Fibroblast of skin of back (primary cell): ENCODE results near the gene UACA. TPM values are rescaled to one million over a fixed set of nuclear protein-coding genes. Genes with fewer than 3 reads are reported as not detected.
"Not testable (repeated sequence)": the region's sequence is repeated elsewhere in the genome, so short reads cannot be mapped to it uniquely, and the experiment has no call there.

Source experiments
- DNase-seq: peaks from one replicate; pipeline ENCODE4 v3.0.0-alpha.2; 2013
- polyA plus RNA-seq, 2 experiments: library from polyadenylated mRNA; unstranded; fragments of 120-200 nt; gene quantifications; one replicate each; pipeline ENCODE4 v1.2.1, GENCODE V29; 2013; ENCODE audit not compliant: insufficient read length in 2 of 2

The UACA gene, protein sequence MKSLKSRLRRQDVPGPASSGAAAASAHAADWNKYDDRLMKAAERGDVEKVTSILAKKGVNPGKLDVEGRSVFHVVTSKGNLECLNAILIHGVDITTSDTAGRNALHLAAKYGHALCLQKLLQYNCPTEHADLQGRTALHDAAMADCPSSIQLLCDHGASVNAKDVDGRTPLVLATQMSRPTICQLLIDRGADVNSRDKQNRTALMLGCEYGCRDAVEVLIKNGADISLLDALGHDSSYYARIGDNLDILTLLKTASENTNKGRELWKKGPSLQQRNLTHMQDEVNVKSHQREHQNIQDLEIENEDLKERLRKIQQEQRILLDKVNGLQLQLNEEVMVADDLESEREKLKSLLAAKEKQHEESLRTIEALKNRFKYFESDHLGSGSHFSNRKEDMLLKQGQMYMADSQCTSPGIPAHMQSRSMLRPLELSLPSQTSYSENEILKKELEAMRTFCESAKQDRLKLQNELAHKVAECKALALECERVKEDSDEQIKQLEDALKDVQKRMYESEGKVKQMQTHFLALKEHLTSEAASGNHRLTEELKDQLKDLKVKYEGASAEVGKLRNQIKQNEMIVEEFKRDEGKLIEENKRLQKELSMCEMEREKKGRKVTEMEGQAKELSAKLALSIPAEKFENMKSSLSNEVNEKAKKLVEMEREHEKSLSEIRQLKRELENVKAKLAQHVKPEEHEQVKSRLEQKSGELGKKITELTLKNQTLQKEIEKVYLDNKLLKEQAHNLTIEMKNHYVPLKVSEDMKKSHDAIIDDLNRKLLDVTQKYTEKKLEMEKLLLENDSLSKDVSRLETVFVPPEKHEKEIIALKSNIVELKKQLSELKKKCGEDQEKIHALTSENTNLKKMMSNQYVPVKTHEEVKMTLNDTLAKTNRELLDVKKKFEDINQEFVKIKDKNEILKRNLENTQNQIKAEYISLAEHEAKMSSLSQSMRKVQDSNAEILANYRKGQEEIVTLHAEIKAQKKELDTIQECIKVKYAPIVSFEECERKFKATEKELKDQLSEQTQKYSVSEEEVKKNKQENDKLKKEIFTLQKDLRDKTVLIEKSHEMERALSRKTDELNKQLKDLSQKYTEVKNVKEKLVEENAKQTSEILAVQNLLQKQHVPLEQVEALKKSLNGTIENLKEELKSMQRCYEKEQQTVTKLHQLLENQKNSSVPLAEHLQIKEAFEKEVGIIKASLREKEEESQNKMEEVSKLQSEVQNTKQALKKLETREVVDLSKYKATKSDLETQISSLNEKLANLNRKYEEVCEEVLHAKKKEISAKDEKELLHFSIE (N-terminal part only)
- polyA plus RNA-seq (2013, experiment 1 of 2; ENCODE audit: insufficient read length), result 135 TPM
- polyA plus RNA-seq (2013, experiment 2 of 2; ENCODE audit: insufficient read length), result 154 TPM

GRCh38 chr15:70763120-70763949 is at the start of gene UACA:
UACA (minus strand) TSS chr15:70763558; CDS start chr15:70763407, 151 bp downstream.
- DNase-seq, result peak; percentile 97

DNA sequence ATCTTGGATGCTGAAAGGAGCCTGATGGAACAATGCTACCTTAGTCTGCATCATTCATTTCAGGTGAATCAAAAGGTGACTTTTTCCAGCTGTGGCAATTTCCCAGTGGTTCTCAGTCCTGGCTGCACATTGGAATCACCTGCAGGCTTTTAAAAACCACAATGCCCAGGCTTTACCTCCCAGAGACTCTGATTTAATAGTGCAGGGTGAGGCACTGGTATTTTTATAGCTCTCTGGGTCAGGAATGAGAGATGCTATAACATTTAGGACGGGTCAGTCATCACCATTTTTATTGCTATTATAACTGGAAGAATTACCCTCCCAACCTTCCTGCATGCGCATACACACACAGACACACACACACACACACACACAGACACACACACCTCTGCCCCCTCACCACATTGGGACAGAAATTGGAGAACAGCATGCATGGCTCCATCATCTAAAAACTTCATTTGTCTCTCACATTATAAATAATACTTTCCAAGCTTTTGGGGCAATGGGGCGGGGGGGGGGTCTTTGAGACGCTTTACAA is 49.5 kb upstream of the UACA start:
- no peak for DNase-seq

DNA sequence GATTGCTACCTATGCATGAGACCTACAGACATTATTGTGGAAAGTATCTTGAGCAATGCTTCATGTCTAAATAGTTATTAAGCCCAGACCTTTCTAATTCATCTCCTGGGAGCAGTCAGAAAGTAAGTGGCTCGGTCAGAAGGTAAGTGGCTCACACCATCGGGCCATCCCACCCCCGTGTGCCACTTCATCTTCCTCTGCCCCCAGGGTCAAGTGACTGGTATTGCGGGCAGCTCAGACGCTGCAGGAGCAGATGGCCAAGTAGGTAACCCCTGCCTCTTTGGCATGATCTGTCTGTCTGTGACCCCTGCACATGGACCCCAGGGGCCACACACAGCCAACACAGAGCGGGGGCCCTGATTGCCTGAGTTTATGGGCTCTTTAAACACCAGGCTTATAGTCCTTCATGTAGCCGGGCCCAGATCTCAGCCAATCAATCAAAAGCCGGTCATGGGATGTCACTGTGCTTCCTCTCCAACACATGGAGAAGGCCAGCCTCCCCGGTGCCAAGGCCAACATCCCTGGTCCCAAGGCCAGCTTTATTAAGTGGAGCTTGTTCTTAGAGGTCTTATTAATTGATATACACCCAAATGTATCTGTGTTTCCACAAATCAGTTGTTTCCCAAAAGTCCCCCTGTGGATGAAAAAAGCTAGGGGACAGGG is 47.7 kb upstream of the UACA start:
- no peak for DNase-seq

DNA sequence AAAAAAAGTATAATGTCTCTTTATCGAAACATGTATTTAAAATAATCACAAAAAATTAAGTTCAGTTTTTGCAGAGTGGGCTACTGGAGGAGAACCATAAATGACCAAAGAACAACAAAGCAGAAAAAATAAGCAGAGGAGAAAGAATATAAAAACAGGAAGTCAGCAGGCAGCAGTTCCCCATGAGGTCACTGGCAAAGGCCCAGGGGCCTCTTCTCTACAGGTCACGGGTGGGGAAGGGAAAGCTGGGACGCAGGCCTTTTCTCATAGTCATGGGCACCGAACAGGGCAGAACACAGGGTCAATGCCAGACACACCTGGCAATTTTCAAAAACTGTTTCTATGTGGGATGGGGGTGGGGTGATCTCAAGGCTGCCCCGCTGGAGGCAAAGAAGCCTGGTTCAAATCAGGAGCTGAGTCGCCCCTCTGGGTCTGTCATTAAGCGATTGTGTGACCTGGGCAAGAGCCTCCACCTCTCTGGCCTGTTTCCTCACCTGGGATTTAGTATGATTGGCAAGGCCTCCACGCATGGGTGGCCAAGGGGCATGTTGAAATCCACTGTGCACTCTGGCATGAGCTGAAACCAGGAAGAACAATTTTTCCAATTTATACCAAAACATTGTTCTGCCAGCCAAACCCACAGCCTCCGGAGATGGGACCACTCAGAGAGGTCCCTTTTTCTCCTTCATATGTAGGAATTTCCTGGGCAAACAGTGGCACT is 43.8 kb upstream of the UACA start:
- no peak for DNase-seq

- DNase-seq, result not testable (repeated sequence)
Measured at GRCh38 chr15:70804388-70804787, 41.0 kb upstream of the UACA start.

DNA sequence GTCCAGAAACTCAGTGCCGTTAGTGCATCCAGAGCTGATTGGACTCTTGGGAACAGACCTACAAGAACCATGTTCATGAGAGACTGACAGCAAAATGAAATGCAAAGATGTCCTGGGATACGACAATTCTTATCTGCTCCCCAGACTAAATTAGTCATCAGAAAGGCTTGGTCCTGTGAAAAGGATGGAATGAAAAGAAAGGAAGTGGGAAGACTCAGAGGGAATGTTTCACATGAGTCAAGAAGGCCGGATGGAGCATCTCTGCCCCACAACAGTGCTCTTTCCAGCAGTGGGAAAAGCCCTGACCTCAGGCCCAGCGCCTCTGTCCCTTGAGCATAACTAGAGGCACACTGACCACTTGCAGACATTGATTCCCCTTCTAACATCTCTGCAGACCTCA is 39.3 kb upstream of the UACA start:
- DNase-seq, result peak; percentile 96

DNA sequence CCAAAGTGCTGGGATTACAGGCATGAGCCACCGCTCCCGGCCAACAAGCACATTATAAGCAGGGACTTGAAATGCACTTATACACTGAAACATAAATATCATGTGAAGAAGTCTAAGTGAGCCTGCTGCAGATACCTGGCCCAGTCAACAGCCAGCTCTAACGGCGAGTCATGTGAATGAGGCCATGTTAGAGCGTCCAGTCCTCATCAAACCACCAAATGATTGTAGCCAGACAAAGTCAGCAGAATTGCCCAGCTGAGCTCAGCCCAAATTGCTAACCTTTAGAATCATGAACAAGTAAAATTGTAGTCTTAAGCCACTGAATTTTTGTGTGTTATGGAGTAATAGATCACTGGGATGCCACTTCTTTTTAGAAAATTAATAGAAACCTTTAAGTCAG is 37.8 kb upstream of the UACA start:
- DNase-seq, result no peak

DNA sequence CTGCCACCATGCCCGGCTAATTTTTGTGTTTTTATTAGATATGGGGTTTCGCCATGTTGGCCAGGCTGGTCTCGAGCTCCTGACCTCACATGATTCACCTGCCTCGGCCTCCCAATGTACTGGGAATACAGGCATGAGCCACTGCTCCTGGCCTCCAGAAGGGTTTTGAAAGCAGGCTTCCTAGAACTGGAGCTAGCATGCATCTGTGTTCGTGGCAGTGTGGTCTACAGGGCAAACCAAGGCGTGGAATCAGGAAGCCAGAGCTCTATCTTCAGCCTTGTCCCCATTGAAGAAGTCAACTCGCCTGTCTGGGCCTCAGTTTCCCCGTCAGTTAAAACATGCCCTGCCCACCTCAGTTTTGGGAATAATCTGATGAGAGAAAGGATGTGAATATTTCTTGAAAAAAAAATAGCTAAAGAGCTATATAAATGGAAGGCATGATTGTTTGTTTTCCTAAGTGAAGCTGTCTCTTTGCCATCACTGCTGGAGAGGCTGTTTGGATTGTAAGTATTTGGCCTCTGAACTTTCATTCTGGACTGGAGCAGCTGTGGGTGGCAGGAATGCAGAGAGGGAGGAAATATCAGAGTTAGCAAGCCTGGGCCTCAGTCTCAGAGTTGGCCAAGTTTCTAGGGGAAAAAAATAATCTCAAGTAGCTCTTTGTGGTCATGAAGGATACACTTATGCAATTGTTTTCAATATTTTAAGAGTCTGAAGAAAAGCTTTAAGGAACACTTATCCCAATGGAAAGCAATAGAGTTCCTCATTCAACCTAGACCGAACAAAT is 36.5 kb upstream of the UACA start:
- peak; percentile 97 for DNase-seq

GRCh38 chr15:70797464-70797863 is 34.1 kb upstream of the UACA start:
- no peak for DNase-seq

DNA sequence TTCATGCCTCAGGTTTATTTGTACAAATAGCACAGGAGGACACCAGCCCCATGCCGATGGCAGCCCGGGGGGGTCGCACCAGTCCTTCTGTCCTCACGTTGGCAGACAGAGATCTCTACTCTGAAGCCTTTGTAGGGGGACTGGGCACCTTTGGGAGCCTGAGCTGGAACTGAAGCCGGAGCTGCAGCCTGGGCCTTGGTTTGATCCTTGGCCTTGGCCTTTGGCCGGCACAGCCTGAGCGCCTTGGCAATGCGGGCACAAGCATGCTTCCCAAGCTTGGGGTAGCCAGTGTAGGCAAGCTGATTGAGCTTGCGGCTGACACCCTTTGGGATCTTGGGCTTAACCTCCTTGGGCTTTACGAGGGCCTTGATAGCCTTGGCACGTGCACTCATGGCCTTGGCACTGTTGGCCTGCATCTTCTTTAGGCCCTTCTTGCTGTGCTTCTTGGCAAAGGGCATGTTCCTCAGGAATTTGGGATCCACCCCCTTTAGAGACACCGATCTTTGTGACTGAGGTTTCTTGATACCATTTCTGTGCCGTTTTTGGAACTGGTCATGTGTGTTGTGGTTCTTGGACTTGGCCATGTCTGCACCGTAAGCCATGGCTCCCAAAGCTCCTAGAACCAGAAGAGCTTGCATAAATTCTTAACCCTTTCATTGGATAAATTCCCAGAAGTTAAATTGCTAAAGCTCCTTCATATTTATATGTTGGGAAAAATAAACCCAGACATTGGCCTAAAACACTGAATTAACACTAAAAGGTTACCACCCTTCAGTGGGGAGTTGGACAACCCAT is 33.4 kb upstream of the UACA start:
- DNase-seq, result no peak

- DNase-seq, result peak; percentile 98
Measured at GRCh38 chr15:70795311-70795665, 31.9 kb upstream of the UACA start.

DNA sequence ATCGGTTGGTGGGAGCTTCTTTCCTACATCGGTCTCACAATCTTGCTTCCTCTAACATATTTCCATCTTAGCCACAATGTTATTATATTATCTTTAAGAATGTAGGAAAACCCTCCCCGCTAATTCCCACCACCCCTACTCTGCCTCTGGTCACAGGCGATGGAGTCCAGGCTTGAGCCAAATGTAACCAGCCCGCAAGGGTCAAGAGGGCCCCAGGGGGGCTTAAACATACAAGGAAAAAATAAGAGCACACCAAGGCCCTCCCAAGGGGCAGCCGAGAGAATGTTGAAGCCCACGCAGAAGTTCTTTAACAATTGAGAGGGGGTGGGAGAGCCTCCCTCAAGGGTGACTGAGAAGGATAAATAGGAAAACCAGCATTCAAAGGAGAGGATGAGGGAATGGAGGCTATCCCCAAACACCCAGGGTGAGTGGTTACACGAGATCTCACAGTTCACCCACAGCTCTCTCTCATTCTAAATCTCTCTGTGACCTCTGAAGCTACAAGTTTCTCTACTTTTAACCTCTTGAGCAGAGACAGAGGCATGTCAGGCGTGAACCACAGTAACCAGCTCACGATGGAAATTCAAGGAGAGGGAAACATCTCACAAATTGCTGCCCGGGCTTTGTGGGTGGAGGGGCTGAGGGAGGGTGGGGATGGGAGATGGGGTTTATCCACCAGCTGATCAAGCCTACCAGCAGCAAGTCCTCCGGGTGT is 31.4 kb upstream of the UACA start:
- peak; percentile 93 for DNase-seq

DNA sequence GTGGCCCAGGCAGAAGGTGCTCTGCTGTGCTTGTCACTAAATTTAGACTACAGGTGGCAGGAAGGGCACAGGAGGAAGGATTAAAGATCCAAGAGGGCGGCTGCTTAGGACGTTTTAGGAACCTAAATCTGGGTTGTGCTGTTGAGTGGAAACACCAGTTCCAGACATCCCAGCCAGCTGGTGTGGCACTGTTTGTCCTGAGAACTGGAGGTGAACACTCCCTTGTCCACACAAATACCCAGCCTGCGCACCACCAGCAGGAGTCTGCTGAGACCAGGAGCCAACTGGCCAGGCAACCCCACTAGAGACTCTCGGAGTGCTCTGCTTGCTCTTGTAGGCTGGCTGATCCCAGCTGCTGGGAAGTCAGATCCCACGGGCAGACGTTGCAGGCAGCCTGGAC is 30.3 kb upstream of the UACA start:
- DNase-seq, result no peak

DNA sequence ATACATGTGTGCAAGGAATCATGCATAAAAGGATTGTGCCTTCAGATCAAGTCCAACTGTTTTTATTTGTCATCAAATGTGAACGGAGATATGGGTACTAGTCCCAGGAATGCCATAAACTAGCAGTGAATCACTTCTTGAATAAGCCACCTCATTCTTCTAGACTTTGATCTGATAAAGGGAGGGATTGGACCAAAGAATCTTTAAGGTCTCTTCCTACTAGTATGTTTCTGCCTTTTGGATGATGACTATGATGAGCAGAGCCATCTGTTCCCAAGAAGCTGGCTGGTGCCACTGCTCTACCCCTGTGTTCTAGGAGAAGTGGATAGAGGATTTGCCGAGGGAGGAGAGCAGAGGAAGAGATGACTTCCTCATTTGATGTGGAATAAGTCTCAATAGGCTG is 28.8 kb upstream of the UACA start:
- peak; percentile 86 for DNase-seq

DNA sequence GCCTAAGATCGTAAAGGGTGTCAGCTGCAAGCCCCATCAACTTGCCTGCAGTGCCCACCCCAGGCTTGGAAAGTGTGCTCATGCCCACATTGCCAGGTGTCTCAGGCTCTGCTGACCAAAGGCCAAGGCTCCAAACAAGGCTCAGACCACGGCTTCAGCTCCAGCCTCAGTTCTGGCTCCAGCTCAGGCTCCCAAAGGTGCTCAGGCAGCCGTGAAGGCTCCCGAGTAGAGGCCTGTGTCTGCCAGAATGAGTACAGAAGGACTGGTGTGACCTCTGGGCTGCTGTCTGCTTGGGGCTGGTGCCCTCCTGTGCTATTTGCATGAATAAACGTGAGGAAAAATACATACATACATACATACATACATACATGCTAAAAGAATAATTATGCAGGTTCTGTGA is 27.9 kb upstream of the UACA start:
- no peak for DNase-seq

DNA sequence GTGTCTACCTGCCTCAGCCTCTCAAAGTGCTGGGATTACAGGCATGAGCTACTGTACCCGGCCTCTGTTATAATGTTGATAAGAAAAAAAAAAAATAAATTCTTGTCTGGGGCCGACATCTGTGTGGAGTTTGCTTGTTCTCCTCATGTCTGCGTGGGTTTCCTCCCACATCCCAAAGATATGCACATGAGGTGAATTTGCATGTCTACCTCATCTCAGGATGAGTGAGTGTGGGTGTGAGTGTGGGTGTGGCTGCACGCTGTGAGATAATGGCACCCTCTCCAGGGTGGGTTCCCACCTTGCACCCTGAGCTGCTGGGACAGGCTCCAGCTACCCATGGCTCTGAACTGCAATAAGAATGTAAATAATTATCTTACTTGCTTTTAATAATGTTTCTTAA is 25.9 kb upstream of the UACA start:
- DNase-seq, result no peak

- DNase-seq, result peak; percentile 73
Measured at GRCh38 chr15:70788114-70789049, 25.0 kb upstream of the UACA start.
